AG04450 (cell line): ENCODE results near the gene CNOT2. TPM values are rescaled to one million over a fixed set of nuclear protein-coding genes. Genes with fewer than 3 reads are reported as not detected.

Source experiments
- CTCF ChIA-PET: fragments of 300-600, 350-600 bp; formaldehyde crosslinking; extraction: SDS; loops from one replicate; lab custom pipeline; 2022; ENCODE audit warnings: antibody characterized with exemption, inconsistent platforms; lab: Charles Lee
- POLR2A ChIA-PET: fragments of 350-600 bp; formaldehyde crosslinking; extraction: SDS; loops from one replicate; lab custom pipeline; 2021; ENCODE audit warnings: antibody characterized with exemption, inconsistent platforms; lab: Yijun Ruan, JAX
- DNase-seq: peaks from one replicate; pipeline ENCODE4 v3.0.0-alpha.2; 2011; ENCODE audit warnings: low read depth, low spot score
- H3K27ac ChIP-seq: one replicate; pipeline ENCODE4 v1.5.1; 2012; ENCODE audit warnings: low read depth, low read length, control low read depth
- H3K27me3 ChIP-seq: one replicate; pipeline ENCODE4 v1.6.0; 2012; ENCODE audit warnings: low read length; ENCODE audit not compliant: control insufficient read depth, insufficient read depth
- H3K4me3 ChIP-seq: 2 replicates; pipeline ENCODE4 v1.5.1; 2011; ENCODE audit warnings: mild to moderate bottlenecking, low read depth, low read length, control low read depth
- H3K9me3 ChIP-seq: 2 replicates; pipeline ENCODE4 v1.5.1; 2012; ENCODE audit warnings: low read length; ENCODE audit not compliant: control insufficient read depth, insufficient read depth
- polyA plus RNA-seq: library from polyadenylated mRNA; depleted of rRNA; stranded (reverse); fragments of >200 nt; gene quantifications from 2 replicates; pipeline ENCODE4 v1.2.3, GENCODE V29; 2011; rRNA removed
- TF ChIP-seq, protein P1 (sequence below): IDR thresholded peaks from 2 replicates; pipeline ENCODE4 v1.5.1; 2011; ENCODE audit warnings: low read depth, low read length, control low read depth, inconsistent platforms

Gene CNOT2
- polyA plus RNA-seq, 1 experiment = 74.3 TPM

DNA sequence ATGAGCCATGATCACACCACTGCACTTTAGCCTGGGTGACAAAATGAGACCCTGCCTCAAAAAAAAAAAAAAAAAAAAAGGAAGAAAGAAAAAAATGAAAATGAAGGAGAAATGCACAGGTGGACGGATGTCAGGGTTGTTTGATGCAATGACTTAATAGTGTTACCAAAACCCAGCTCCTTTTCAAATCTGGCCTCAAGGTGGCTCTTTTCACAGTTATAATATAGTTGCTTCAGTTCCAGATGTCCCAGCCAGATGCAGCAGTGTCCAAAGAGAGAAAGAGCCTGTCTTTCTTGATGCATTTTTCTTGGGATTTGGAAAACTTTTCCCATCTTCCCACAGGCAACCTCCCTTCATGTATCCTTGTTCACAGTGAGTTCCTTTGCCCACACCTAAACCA is 159.4 kb downstream of the CNOT2 start:
- TF ChIP-seq, protein P1, sequence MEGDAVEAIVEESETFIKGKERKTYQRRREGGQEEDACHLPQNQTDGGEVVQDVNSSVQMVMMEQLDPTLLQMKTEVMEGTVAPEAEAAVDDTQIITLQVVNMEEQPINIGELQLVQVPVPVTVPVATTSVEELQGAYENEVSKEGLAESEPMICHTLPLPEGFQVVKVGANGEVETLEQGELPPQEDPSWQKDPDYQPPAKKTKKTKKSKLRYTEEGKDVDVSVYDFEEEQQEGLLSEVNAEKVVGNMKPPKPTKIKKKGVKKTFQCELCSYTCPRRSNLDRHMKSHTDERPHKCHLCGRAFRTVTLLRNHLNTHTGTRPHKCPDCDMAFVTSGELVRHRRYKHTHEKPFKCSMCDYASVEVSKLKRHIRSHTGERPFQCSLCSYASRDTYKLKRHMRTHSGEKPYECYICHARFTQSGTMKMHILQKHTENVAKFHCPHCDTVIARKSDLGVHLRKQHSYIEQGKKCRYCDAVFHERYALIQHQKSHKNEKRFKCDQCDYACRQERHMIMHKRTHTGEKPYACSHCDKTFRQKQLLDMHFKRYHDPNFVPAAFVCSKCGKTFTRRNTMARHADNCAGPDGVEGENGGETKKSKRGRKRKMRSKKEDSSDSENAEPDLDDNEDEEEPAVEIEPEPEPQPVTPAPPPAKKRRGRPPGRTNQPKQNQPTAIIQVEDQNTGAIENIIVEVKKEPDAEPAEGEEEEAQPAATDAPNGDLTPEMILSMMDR = no peak
- H3K4me3 ChIP-seq = no peak overlapping the region
- no peaks in the 10 kb centered on the region for H3K9me3 ChIP-seq
- DNase-seq = no peak
- ChIA-PET POLR2A (no interaction called here), CTCF (no interaction called here)
- H3K27me3 ChIP-seq = no peaks in the 10 kb centered on the region
- no peak overlapping the region for H3K27ac ChIP-seq

GRCh38 chr12:70403826-70404225 is 160.6 kb downstream of the CNOT2 start:
- no peaks in the 10 kb centered on the region; the same call in 1 of the 2 replicates for H3K9me3 ChIP-seq
- no peak overlapping the region for H3K27ac ChIP-seq
- H3K27me3 ChIP-seq = no peaks in the 10 kb centered on the region
- no peak overlapping the region for H3K4me3 ChIP-seq
- ChIA-PET CTCF (interaction anchor here (0.8 kb wide), 1 partner anchor 503 kb away, joined by 3 read pairs; no protein-coding TSS in a partner anchor), POLR2A (no interaction called here)
- TF ChIP-seq, protein P1 = no peak
- DNase-seq = no peak

Other genes starting within 250 kb of the CNOT2 start
- 0.14 and 0.17 TPM in 2 replicates for gene KCNMB4, start 122.9 kb downstream of the CNOT2 start, polyA plus RNA-seq